GM12873 (cell line): ENCODE data around the gene CCNL2.

ENCODE experiments used
- CTCF ChIP-seq: IDR thresholded peaks from 2 replicates; pipeline ENCODE4 v1.5.1; 2012; ENCODE audit warnings: low read depth, mild to moderate bottlenecking, moderate library complexity, low read length, control low read depth; ENCODE audit not compliant: insufficient read depth; ENCODE audit errors: missing control alignments

Gene CCNL2

GRCh38 chr1:1346501-1346890 lies 52.6 kb downstream of the CCNL2 start:
- TF ChIP-seq CTCF, result no peak

- no peak for TF ChIP-seq CTCF
These were observed 53.2 kb downstream of the CCNL2 start for GRCh38 chr1:1345860-1346500.

- no peak for TF ChIP-seq CTCF
These were observed 53.8 kb downstream of the CCNL2 start for GRCh38 chr1:1345384-1345783.

- TF ChIP-seq CTCF, result no peak
These were observed 54.3 kb downstream of the CCNL2 start for GRCh38 chr1:1344655-1345361.

GRCh38 chr1:1343811-1344421 lies 55.2 kb downstream of the CCNL2 start:
- no peak for TF ChIP-seq CTCF

GRCh38 chr1:1342584-1343115 lies 56.5 kb downstream of the CCNL2 start:
- TF ChIP-seq CTCF, result no peak

- no peak for TF ChIP-seq CTCF
These were observed 57.0 kb downstream of the CCNL2 start for GRCh38 chr1:1342061-1342562.
